22Rv1 (cell line): Measurements from ENCODE around the gene ZCCHC7.

Experiments used
- ZFX ChIP-seq: fragments of 450-650 bp; IDR thresholded peaks from 2 replicates; pipeline ENCODE4 v1.6.1; 2017; ENCODE audit warnings: antibody characterized with exemption, borderline replicate concordance
- TF ChIP-seq, protein P1 (sequence below): fragments of 450-650 bp; IDR thresholded peaks from 2 replicates; pipeline ENCODE4 v1.5.1; 2017; ENCODE audit warnings: mild to moderate bottlenecking

DNA sequence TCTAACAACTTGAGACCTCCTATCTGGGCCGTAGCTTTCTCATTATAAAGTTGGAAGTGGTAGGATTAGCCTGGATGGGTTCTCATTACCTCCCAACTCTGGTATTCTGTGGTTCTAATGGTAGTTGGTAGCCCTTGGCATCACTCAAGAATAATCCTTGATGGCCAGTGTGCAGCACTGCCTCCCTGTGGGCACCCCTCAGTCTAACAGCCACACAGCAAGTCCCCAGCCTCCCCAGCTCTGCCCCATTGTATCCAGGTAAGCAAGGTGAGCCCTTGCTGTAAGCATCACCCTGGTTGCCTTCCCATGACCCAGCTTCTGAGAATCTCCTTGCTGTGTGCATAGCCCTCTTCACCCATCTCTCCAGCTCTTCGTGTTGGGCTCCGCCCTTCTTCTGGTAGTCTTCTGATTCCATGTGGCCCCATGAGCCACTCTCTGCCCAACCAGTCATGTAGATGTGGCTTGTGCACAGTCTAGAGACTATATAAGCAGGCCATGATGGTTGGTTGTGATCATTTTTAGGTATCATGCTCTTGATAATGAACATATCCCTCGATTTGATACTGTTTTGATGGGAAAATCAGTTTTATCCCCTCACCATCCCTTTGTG is 244.5 kb downstream of the ZCCHC7 start:
- TF ChIP-seq, protein P1, sequence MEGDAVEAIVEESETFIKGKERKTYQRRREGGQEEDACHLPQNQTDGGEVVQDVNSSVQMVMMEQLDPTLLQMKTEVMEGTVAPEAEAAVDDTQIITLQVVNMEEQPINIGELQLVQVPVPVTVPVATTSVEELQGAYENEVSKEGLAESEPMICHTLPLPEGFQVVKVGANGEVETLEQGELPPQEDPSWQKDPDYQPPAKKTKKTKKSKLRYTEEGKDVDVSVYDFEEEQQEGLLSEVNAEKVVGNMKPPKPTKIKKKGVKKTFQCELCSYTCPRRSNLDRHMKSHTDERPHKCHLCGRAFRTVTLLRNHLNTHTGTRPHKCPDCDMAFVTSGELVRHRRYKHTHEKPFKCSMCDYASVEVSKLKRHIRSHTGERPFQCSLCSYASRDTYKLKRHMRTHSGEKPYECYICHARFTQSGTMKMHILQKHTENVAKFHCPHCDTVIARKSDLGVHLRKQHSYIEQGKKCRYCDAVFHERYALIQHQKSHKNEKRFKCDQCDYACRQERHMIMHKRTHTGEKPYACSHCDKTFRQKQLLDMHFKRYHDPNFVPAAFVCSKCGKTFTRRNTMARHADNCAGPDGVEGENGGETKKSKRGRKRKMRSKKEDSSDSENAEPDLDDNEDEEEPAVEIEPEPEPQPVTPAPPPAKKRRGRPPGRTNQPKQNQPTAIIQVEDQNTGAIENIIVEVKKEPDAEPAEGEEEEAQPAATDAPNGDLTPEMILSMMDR = peak; percentile 24
- no peak for TF ChIP-seq ZFX
